Vagina (tissue), 2 donors: ENCODE data around the gene JAKMIP3.

Experiments used
- POLR2A ChIP-seq, 2 donors: fragments of 450-650 bp; IDR thresholded peaks; one replicate each; pipeline ENCODE4 v1.6.1; 2017; ENCODE audit warnings: antibody characterized with exemption in 2 of 2, mild to moderate bottlenecking in 2 of 2, moderate library complexity in 2 of 2
- POLR2AphosphoS5 ChIP-seq, 2 donors: sonication (generic); formaldehyde crosslinking; IDR thresholded peaks; one replicate each; pipeline ENCODE4 v1.9.0; 2017; ENCODE audit warnings: antibody characterized with exemption in 2 of 2, mild to moderate bottlenecking in 2 of 2, low read depth in 1 of 2; ENCODE audit not compliant: insufficient read depth in 1 of 2
- TF ChIP-seq, protein P1 (sequence below), 3 experiments: fragments of 450-650 bp in 2 of 3; fragments of 200-600 bp in 1 of 3; sonication (generic) in 1 of 3; IDR thresholded peaks; one replicate each; pipeline ENCODE4 v1.5.1; 2017 to 2019; ENCODE audit warnings: antibody characterized with exemption in 3 of 3, mild to moderate bottlenecking in 2 of 3, moderate library complexity in 2 of 3

DNA sequence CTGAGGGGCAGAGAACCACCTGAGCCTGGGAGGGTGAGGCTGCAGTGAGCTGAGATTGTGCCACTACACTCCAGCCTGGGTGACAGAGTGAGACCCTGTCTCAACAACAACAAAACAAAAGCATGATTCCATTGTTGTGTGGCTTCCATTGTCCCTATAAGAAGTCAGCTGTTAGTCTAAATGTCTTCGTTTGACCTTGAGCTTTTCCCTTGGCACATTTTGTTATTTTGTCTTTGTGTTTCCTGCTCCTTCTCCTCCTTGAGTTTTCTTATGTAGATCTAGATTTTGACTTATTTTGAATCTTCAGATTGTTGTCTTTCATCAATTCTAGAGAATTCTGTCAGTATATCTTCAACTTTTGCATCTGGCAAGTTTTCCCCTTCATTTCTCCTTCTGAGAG is 13.6 kb upstream of the JAKMIP3 start:
- TF ChIP-seq POLR2AphosphoS5 (IDR thresholded peaks at IDR 0.05; ENCODE audit: insufficient read depth in 1 of 2, low read depth in 1 of 2) (no peak), POLR2A (IDR thresholded peaks at IDR 0.05) (no peak)
- TF ChIP-seq, protein P1, sequence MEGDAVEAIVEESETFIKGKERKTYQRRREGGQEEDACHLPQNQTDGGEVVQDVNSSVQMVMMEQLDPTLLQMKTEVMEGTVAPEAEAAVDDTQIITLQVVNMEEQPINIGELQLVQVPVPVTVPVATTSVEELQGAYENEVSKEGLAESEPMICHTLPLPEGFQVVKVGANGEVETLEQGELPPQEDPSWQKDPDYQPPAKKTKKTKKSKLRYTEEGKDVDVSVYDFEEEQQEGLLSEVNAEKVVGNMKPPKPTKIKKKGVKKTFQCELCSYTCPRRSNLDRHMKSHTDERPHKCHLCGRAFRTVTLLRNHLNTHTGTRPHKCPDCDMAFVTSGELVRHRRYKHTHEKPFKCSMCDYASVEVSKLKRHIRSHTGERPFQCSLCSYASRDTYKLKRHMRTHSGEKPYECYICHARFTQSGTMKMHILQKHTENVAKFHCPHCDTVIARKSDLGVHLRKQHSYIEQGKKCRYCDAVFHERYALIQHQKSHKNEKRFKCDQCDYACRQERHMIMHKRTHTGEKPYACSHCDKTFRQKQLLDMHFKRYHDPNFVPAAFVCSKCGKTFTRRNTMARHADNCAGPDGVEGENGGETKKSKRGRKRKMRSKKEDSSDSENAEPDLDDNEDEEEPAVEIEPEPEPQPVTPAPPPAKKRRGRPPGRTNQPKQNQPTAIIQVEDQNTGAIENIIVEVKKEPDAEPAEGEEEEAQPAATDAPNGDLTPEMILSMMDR (IDR thresholded peaks at IDR 0.05) = no peak
